PC-9 (cell line): ENCODE data around the gene IRX5. TPM values are rescaled to one million over a fixed set of nuclear protein-coding genes. Genes with fewer than 3 reads are reported as not detected.

ENCODE experiments used
- BruUV-seq: library from RNA; stranded (reverse); fragments of 400-500 nt; replicated peaks from 2 replicates; lab custom pipeline; 2021; lab: Mats Ljungman, UMichigan
- CTCF ChIA-PET: fragments of 300-600 bp; sonication (Branson Sonifier 250); formaldehyde crosslinking; loops from one replicate; lab custom pipeline; 2022; ENCODE audit warnings: antibody characterized with exemption; lab: Charles Lee
- POLR2A ChIA-PET: fragments of 300-600 bp; sonication (Branson Sonifier 250); formaldehyde crosslinking; loops from one replicate; lab custom pipeline; 2022; ENCODE audit warnings: antibody characterized with exemption; ENCODE audit not compliant: unreplicated experiment; lab: Charles Lee
- DNase-seq, 2 experiments: peaks; one replicate each; pipeline versions ENCODE4 v3.0.0 to v3.0.0-alpha.2; 2015 to 2022; ENCODE audit warnings: mixed read lengths in 1 of 2
- H2AFZ ChIP-seq: fragments of 200-600 bp; sonication (generic); 2 replicates; pipeline ENCODE4 v1.8.1; 2017; ENCODE audit warnings: antibody characterized with exemption
- H3F3A ChIP-seq: fragments of 200-600 bp; sonication (generic); 2 replicates; pipeline ENCODE4 v1.8.1; 2017; ENCODE audit warnings: antibody characterized with exemption, mild to moderate bottlenecking, low read depth; ENCODE audit not compliant: insufficient read depth
- H3K27ac ChIP-seq: fragments of 200-600 bp; sonication (generic); 2 replicates; pipeline ENCODE4 v1.6.1; 2016; ENCODE audit warnings: mixed run types
- H3K27me3 ChIP-seq: fragments of 200-600 bp; sonication (generic); 2 replicates; pipeline ENCODE4 v1.6.1; 2016; ENCODE audit warnings: low read depth, mixed run types; ENCODE audit not compliant: insufficient read depth
- H3K36me3 ChIP-seq: fragments of 200-600 bp; sonication (generic); 2 replicates; pipeline ENCODE4 v1.6.1; 2016; ENCODE audit warnings: low read depth, mixed run types
- H3K4me1 ChIP-seq: fragments of 200-600 bp; sonication (generic); replicated peaks from 2 replicates; pipeline ENCODE4 v1.6.1; 2016; ENCODE audit warnings: mixed run types; ENCODE audit not compliant: insufficient read depth
- H3K4me2 ChIP-seq: fragments of 200-600 bp; sonication (generic); 2 replicates; pipeline ENCODE4 v1.6.1; 2017; ENCODE audit warnings: mixed run types
- H3K4me3 ChIP-seq: fragments of 200-600 bp; sonication (generic); 2 replicates; pipeline ENCODE4 v1.6.1; 2016; ENCODE audit warnings: mixed run types
- H3K79me2 ChIP-seq: fragments of 200-600 bp; sonication (generic); 2 replicates; pipeline ENCODE4 v1.6.1; 2017; ENCODE audit warnings: low read depth, mixed run types
- H3K9me2 ChIP-seq: fragments of 200-600 bp; sonication (generic); 2 replicates; pipeline ENCODE4 v1.8.1; 2017; ENCODE audit warnings: mild to moderate bottlenecking; ENCODE audit not compliant: insufficient read depth
- H3K9me3 ChIP-seq: fragments of 200-600 bp; sonication (generic); 2 replicates; pipeline ENCODE4 v1.8.1; 2016; ENCODE audit warnings: low read depth; ENCODE audit not compliant: insufficient read depth
- H4K20me1 ChIP-seq: fragments of 200-600 bp; sonication (generic); 2 replicates; pipeline ENCODE4 v1.8.1; 2017; ENCODE audit not compliant: insufficient read depth
- CTCF ChIP-seq: fragments of 200-600 bp; sonication (generic); conservative IDR thresholded peaks from 2 replicates; pipeline ENCODE4 v1.6.1; 2017; ENCODE audit warnings: mixed run types, antibody characterized with exemption, mild to moderate bottlenecking, moderate library complexity
- EZH2 ChIP-seq: fragments of 200-600 bp; sonication (generic); IDR thresholded peaks from 2 replicates; pipeline ENCODE4 v1.8.0; 2017; ENCODE audit warnings: antibody characterized with exemption, low read depth
- intact Hi-C: fragments of 100-400 bp; cut with micrococcal nuclease; formaldehyde crosslinking; loops from one replicate; pipeline ENCODE4 v1.10.0; 2022; ENCODE audit not compliant: unreplicated experiment
- total RNA-seq: library from RNA; stranded (reverse); gene quantifications from 2 replicates; pipeline ENCODE4 v1.2.3, GENCODE V29; 2021

The IRX5 gene
- total RNA-seq, 1 experiment from 2014 or later = not detected

DNA sequence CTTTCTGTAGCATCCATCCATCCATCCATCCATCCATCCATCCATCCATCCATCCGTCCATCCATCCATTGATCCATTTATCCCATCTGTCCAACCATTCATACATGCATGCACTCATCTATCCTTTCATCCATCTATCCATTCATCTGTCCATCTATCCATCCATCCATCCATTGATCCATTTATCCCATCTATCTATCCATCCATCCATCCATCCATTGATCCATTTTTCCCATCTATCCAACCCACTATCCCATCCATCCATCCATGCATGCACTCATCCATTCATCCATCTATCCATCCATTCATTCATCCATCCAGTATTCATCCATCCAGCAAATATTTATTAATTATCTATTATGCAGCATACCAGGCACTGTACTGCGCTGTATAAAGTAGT, 34.8 kb downstream of the IRX5 start:
- ChIA-PET CTCF (no interaction called here), POLR2A (no interaction called here)
- H2AFZ ChIP-seq = no peak overlapping the region
- H3K9me3 ChIP-seq = no peaks in the 10 kb centered on the region
- no peaks in the 10 kb centered on the region for H3K4me1 ChIP-seq
- H3K27ac ChIP-seq = no peak overlapping the region
- H3K4me2 ChIP-seq = no peak overlapping the region
- H3K79me2 ChIP-seq = no peaks in the 10 kb centered on the region
- no peak for DNase-seq
- H3K4me3 ChIP-seq = no peak overlapping the region
- no peaks in the 10 kb centered on the region for H3K27me3 ChIP-seq
- intact Hi-C loops = no loop called here
- BruUV-seq = no TSS peak
- H3F3A ChIP-seq = no peaks in the 10 kb centered on the region
- no peaks in the 10 kb centered on the region for H3K36me3 ChIP-seq
- H3K9me2 ChIP-seq = no peaks in the 10 kb centered on the region
- TF ChIP-seq CTCF (no peak), EZH2 (no peak)
- H4K20me1 ChIP-seq = no peaks in the 10 kb centered on the region

DNA sequence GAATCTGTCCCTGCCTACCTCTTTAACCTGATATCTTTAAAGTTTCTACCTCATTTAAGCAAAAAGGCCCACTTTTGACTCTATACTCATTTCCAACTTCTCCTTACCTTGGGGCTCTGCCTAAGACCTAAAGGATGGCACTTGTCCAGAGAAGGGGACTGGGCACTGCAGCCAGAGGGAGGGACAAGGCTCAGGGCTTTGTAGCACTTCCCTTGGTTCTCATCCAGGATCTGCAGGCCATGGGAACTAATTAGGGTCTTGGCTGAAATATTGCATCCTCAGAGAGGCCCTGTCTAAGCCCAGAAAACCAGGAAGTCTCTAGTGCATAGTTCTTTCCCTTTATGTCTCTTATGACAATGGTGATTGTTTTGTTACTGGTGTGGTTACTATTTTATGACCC, 37.3 kb downstream of the IRX5 start:
- Histone ChIP-seq H3K4me3 (no peak overlapping the region), H3F3A (no peaks in the 10 kb centered on the region), H3K9me2 (no peaks in the 10 kb centered on the region), H3K79me2 (no peaks in the 10 kb centered on the region), H3K36me3 (no peaks in the 10 kb centered on the region), H3K27ac (no peak overlapping the region), H2AFZ (no peak overlapping the region), H3K4me2 (no peak overlapping the region), H3K4me1 (no peaks in the 10 kb centered on the region), H3K27me3 (no peaks in the 10 kb centered on the region), H4K20me1 (no peaks in the 10 kb centered on the region), H3K9me3 (no peaks in the 10 kb centered on the region)
- ChIA-PET POLR2A (no interaction called here), CTCF (no interaction called here)
- no peak for DNase-seq
- no peak for TF ChIP-seq EZH2
- TF ChIP-seq CTCF = no peak
- BruUV-seq = no TSS peak
- intact Hi-C loops = no loop called here

GRCh38 chr16:54968784-54969183, 38.1 kb downstream of the IRX5 start:
- BruUV-seq = no TSS peak
- DNase-seq = no peak
- H3K4me2 ChIP-seq = no peak overlapping the region
- no peaks in the 10 kb centered on the region for H3K79me2 ChIP-seq
- H3K4me1 ChIP-seq = no peaks in the 10 kb centered on the region
- no peak overlapping the region for H3K27ac ChIP-seq
- no peaks in the 10 kb centered on the region for H3K36me3 ChIP-seq
- no peaks in the 10 kb centered on the region for H3K27me3 ChIP-seq
- H3K9me3 ChIP-seq = no peaks in the 10 kb centered on the region
- no peak overlapping the region for H2AFZ ChIP-seq
- CTCF ChIA-PET = no interaction called here
- H3K4me3 ChIP-seq = no peak overlapping the region
- intact Hi-C loops = no loop called here
- TF ChIP-seq EZH2 = no peak
- TF ChIP-seq CTCF = no peak
- no peaks in the 10 kb centered on the region for H3F3A ChIP-seq
- H4K20me1 ChIP-seq = no peaks in the 10 kb centered on the region
- POLR2A ChIA-PET = no interaction called here
- H3K9me2 ChIP-seq = no peaks in the 10 kb centered on the region
